Activated CD4-positive, alpha-beta T cell treated with anti-CD3 and anti-CD28 coated beads, Interleukin-10, Interleukin-2, amounts not matched to agents 100 ng/mL and 50 ng/mL, durations not matched to agents 16 hours and 8 hours (primary cell): ENCODE data around the gene PIGB.
"Not testable (repeated sequence)": the region's sequence is repeated elsewhere in the genome, so short reads cannot be mapped to it uniquely, and the experiment has no call there.

Experiments used
- DNase-seq: peaks from one replicate; pipeline ENCODE4 v3.0.0-alpha.2; 2020

The PIGB gene

GRCh38 chr15:55302801-55303200 is 16.2 kb upstream of the PIGB start:
- DNase-seq = not testable (repeated sequence)

DNA sequence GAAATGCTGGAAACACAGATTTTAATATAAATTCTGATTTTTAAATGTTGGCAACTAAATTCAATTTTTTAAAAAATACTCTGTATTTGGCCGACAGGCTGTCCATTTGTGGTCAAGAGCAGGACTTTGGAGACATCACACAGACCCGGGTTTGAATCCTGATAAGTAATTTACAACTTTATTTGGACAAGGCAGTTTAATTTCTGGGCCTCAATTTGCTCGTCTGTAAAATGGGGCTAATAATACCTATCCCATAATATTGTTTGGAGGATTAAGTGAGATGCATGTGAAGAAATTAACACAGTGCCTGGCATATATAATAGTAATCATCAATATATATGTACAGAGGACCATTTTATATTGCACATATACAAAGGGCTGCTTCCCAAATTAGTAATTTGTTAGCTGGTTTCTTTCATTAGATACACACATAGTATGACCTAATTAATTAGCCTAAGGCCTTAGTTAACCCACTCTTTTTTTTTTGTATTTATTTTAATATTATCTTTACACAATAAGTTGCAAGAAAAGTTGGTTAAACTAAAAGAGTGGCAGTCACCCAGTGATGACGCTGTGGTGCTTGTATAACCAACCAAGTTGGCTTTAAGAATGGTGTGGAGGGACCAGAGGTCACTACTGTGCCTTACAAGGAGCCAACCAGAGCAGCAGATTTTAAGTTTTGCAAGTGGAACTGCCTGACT is 665 bp downstream of the PIGB start:
- peak; percentile 41 for DNase-seq

- DNase-seq = no peak
These were observed 1.2 kb downstream of the PIGB start for GRCh38 chr15:55320238-55320550.

DNA sequence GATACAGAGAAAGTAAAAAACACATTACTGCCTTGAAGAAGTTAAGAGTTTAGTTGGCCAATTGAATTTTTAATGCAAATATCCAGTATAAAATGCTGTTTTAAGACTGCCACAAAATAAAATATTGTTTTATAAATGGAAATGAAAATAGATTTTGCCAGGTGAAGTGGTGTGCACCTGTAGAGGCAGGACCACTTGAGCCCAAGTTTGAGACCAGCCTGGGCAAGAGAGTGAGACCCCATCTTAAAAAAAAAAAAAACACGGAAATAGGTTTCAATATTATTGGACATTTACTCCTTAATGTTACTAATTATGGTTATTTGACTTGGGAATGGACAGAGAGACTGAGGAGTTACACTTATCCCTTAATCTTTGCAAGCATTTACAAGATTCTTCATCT is 1.9 kb downstream of the PIGB start:
- no peak for DNase-seq

DNA sequence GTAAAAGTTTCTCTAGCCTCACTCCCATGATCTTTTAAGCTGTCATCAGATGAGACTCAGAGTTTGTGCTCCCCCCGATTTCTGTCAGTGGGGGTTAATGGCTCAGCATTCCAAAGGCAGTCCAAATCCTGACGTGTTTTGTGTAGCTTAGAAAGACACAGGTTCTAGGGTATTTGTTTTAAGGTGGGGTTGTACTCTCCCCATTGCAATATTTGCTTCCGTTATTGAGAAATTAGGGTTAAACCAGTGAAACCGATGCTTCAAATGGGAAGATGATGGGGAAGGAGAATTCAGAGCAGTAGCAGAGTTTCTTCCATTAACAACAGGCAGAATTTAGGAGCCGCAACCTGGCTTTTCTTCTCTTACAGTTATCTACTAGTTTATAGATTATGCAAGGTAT is 3.4 kb downstream of the PIGB start:
- no peak for DNase-seq

- no peak for DNase-seq
These were observed 8.4 kb downstream of the PIGB start for GRCh38 chr15:55327387-55327786.

- DNase-seq = no peak
These were observed 15.3 kb downstream of the PIGB start for GRCh38 chr15:55334371-55334770.

DNA sequence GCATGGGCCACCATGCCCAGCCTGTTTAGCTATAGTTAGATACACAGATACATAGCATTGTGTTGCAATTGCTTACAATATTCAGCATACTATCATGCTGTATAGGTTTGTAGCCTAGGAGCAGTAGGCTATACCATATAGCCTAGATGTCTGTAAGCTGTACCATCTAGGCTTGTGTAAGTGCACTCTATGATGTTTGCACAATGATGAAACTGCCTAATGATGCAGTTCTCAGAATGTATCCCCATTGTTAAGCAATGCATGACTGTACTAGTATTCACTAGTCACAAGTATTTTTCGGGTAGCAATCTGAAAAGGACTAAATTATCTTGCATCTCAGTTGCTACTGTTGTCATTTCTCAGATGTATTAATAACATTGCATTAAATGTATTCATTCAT is 16.0 kb downstream of the PIGB start:
- no peak for DNase-seq

GRCh38 chr15:55337160-55337559 is 18.1 kb downstream of the PIGB start:
- no peak for DNase-seq

GRCh38 chr15:55343168-55343567 is 24.1 kb downstream of the PIGB start:
- no peak for DNase-seq

DNA sequence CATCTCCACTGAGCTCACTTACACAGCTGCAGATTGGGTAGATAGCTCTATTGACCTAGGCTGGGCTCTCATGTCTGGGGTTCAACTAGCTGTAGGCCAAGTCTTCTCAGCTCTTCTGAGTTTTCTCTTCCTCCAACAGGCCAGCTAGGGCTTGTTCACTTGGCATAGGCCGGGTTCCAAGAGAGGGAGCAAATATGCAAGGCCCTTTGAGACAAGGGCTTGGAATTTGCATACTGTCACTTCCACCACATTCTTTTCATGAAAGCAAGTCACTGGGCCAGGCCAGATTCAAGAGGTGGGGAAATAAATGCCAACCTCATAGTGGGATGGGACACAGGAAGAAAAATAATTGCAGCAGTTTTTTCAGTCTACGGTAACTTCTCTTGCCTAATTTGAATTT is 25.2 kb downstream of the PIGB start:
- DNase-seq = no peak

DNA sequence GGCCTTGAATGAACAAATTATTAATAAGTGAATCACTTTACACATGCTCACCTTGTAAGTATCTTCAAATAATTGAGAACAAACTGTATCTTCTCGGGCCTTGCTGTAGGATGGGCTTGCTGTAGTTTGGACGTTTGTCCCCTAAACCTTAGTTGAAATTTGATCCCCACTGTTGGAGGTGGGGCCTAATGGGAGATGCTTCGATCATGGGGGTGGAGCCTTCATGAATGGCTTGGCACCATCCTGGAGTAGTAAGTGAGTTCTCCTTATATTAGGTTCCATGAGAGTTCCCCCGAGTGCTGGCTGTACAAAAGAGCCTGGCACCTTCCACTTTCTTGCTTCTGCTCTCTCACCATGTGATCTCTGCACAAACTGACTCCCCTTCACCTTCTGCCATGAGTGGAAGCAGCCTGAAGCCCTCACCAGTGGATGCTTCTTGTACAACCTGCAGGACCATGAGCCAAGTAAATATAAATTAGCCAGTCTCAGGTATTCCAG is 29.3 kb downstream of the PIGB start:
- DNase-seq = no peak

GRCh38 chr15:55349282-55349681 is 30.3 kb downstream of the PIGB start:
- DNase-seq = no peak

- DNase-seq = no peak
These were observed 34.0 kb downstream of the PIGB start for GRCh38 chr15:55353025-55353424.

GRCh38 chr15:55356985-55357585 is 38.1 kb downstream of the PIGB start:
- no peak for DNase-seq

DNA sequence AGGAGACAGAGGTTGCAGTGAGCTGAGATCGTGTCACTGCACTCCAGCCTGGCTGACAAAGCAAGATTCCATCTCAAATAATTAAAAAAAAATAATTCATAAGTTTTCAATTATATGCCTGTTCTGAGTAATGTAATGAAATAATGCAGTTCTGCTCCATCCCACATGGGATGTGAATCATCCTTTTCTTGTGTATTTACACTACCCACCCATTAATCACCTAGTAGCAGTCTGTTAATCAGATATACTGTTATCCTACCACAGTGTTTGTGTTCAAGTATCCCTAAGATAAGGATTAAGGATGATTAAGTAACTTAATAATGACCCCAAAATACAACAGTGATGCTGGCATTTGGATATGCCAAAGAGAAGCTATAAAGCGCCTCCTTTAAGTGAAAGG is 38.8 kb downstream of the PIGB start:
- no peak for DNase-seq

- no peak for DNase-seq
These were observed 39.4 kb downstream of the PIGB start for GRCh38 chr15:55358471-55358870.

DNA sequence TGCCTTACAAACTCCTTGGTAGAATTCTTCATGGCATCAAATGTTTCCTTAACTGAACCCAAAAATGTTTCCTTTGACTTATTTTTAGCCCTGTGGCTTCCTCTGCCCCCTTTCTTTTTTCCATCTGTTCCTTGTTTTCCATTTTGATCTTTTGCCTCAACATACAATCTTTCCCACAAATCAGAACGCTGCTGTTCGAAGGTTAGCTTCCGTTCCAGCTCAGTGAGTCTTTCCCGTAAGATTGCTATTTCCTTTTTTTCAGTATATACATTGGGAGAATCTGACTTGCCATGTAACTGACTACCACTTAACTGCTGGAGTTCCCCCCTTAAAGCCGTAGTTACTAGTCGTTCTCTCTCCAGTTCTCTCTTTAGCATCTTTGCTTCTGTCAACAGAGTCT is 41.2 kb downstream of the PIGB start:
- DNase-seq = no peak

DNA sequence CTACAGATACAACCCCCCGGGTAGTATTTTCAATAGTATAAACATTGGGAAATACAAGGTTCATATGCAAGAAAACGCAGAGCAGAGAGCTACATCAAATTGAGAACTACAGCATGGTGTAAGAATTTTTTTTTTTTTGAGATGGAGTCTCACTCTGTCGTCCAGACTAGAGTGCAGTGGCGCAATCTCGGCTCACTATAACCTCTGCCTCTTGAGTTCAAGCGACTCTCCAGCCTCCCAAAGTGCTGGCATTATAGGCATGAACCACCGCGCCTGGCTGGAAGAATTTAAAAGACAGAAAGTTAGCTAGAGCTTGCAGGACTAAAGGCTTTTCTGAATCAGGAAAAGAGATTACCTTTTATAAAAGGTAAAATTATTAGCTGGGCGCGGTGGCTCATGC is 42.0 kb downstream of the PIGB start:
- no peak for DNase-seq

DNA sequence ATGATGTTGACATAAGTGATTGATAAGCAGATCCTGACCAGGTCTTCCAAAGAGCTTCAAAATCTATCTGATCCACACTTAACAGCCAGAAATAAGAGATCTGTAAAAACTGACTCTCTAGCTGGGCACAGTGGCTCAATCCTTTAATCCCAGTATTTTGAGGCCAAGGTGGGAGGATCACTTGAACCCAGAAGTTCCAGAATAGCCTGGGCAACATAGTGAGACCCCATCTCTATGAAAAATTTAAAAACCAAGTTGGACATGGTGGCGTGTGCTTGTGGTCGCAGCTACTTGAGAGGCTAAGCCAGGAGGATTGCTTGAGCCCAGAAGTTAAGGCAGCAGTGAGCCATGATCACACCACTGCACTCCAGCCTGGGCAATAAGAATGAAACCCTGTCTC is 43.6 kb downstream of the PIGB start:
- no peak for DNase-seq

- no peak for DNase-seq
These were observed 48.0 kb downstream of the PIGB start for GRCh38 chr15:55366981-55367380.

DNA sequence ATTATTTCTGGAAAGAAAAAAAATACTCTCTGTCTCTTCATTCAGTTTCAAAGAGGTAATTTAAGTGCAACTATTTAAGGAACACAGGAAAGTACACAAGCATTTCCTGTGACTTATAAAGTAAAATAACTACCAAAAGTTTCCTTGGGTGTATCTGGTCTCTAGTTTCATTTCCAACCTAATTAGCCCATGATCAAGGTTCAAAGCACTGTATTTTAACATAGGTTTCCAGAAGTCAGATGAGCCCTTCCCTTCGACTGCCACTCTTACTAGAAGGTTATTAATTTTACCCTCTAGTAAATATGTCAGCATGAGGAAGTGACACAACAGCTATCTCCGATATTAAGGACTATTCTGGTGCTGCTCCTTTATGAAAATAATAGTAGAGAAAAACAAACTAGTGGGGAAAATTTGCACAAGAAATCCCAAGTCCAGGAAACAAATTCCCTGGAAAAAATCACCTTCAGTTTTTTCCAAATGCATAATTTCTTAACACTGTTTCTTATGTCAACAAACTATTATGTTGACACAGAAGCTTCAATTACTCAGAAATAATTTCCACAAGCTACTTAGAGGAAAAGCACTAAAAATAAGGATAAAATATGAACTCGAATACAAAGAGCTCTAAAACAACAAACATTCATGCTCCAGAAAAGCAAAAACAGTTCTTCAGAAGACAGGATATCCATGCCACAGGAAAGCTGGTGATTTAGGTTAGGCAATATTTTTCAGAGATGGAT is 53.8 kb downstream of the PIGB start:
- DNase-seq = no peak

GRCh38 chr15:55379095-55379494 is 60.1 kb downstream of the PIGB start:
- DNase-seq = no peak

GRCh38 chr15:55381595-55381994 is 62.6 kb downstream of the PIGB start:
- no peak for DNase-seq
